AML-193 (cell line): ENCODE measurements around the gene TRAF7.

ENCODE experiments used
- DNase-seq, 2 experiments: peaks; one replicate each; lab custom pipeline; 2025; lab: John Stamatoyannopoulos, UW

The TRAF7 gene

DNA sequence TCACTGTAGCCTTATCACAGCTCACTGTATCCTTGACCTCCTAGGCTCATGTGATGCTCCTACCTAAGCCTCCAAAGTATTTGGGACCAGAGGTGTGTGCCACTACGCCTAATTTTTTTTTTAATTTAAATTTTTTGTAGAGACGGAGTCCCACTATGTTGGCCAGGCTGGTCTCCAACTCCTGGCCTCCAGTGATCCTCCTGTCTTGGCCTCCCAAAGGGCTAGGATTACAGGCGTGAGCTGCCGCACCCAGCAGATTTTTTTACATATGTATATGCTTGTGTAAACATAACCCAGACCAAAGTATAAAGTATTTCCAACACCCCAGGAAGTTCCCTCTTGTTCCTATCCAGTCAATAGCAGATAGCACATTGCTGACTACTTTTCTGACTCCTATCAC, 60.7 kb downstream of the TRAF7 start:
- DNase-seq = no peak

GRCh38 chr16:2223221-2223941, 67.8 kb downstream of the TRAF7 start, which contains the start of gene E4F1:
Gene E4F1 (plus strand): TSS chr16:2223591. CDS start chr16:2223614, 23 bp downstream.
- peak; percentile 98 to 99 for DNase-seq

DNA sequence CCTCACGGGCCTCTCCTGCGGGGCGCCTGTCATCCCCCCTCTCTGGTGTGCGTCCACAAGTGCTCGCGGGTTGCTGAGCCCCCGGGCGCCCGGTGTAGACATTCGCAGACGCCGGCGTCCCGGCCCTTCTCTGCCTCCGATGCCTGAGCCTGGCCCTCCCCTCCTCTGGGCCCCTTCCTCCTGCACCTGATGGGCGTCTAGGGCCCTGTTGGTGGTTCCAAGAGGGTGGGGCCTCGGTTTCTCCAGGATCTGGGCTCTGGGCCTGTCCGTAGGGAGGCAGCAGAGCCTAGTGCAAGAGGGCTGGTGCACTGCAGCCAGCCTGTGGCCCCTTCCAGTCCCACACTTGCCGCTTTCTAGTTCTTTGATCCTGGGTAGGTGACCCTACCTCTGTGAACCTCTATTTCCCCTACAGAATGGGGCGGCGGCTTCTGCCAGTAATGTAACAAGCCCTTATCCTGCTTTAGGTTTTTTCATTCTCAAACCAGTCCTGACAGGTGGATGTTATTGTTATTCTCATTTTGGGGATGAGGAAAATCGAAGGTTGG, 68.4 kb downstream of the TRAF7 start:
- peak; percentile 27 to 28 for DNase-seq

- DNase-seq = no peak
Observed at GRCh38 chr16:2226245-2226793, 70.7 kb downstream of the TRAF7 start.

- DNase-seq = no peak
Observed at GRCh38 chr16:2226918-2227317, 71.3 kb downstream of the TRAF7 start.
